Fibroblast of peridontal ligament (primary cell): ENCODE measurements around the gene PIK3C3.
"Not testable (repeated sequence)": the region's sequence is repeated elsewhere in the genome, so short reads cannot be mapped to it uniquely, and the experiment has no call there.

Experiments
- DNase-seq: peaks from one replicate; pipeline ENCODE4 v3.0.0-alpha.2; 2010; ENCODE audit errors: extremely low read depth

Gene PIK3C3

DNA sequence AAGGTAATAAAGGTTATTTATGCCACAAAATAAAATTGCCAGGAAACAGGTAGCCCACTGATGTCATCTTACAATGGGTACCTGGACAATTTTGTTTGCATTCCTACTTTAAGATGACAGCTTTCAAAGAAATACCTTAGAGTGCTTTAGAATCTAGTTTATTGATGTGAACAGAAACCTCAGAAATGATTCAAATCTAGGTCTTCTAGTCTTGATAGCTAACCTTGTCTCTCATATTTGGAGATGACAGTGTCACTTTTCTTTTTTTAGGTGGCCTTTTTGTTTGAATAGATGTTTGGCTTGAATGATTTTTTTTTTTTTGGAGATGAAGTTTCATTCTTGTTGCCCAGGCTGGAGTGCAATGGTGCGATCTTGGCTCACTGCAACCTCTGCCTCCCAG, 69.1 kb downstream of the PIK3C3 start:
- DNase-seq, result no peak

DNA sequence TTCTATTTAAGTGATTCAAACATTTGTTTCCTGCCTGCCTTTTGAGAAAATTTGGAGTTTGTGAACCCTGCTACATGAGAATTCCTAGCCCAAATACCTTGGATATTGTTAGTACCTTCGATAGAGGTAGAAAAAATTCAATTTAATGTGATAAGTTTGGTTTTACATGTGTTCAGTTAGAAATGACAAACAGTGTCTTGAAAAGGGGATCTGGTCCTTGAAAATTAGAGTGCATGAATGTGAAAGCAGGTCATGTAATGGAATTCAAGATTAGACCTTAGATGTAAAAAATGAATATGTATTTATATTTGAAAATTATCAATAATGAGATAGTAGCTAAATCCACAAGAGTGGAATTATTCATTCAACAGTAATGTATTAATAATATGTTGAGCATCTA, 70.5 kb downstream of the PIK3C3 start:
- DNase-seq, result no peak

DNA sequence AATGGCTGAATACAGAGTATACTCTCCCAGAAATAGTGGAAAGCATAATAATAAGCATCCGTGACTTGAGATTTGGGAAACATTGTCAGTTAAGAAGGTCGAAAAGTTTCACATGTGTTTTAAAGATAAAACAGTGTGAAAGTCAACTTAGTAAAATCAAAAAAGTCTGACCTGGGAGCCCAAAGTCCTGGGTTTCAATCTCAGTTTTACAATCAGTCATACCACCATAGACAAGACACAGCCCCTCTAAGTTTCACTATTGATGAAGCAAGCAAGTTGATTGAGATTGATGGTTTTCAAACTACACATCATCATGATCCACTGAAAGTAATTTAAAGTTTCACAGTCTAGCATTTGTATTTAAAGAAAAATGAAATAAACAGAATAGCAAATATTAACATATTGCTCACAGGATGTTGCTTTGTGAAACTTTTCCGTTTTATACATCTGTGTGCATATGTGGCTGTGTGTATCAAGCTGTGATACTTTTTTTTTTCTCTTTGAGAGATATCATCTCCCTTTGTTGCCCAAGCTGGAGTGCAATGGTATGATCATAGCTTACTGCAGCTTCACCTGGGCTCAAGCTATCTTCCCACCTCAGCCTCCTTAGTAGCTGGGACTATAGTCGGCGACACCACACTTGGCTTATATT, 71.1 kb downstream of the PIK3C3 start:
- DNase-seq, result no peak

DNA sequence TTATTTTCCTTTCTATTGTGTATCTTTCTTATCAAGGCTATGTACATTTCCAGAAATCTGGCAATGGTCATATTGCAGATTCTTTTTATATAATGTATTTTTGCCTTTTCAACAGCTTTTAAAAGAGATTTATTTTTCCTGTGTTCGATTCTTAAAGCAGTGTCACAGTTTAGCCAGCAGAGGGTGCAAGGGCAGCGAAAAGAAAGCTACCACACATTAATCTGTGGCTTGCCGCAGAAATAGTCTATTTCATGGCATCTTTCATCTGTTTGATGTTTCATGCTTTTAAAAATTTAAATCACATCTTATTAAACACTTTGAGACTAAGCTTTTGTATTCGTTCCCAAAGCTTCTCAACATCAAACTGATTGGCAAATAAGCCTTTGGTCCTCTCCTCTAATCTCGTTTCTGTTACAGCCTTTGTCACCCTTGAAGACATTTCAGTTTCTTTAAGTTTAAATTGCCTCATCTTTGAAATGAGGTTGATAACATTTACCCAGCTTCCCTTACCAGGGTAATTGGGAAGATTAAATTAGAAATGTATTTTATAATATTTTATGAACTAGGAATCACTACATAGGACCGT, 73.3 kb downstream of the PIK3C3 start:
- peak; percentile 65 for DNase-seq

DNA sequence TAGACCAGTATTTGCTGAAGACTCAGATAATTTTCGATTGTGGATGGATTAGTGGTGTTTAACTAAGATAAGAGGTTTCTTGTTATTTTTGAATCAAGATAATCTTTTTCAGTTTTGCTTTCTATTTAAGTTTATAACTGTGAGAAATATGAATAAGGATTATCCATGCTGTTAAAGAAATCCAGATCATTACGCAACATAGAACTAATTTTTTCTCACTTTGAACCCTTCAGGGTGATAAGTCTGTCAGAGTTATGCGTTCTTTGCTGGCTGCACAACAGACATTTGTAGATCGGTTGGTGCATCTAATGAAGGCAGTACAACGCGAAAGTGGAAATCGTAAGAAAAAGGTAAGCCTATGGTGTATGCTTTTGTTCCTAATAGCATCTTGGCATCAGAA, 74.1 kb downstream of the PIK3C3 start:
- no peak for DNase-seq

DNA sequence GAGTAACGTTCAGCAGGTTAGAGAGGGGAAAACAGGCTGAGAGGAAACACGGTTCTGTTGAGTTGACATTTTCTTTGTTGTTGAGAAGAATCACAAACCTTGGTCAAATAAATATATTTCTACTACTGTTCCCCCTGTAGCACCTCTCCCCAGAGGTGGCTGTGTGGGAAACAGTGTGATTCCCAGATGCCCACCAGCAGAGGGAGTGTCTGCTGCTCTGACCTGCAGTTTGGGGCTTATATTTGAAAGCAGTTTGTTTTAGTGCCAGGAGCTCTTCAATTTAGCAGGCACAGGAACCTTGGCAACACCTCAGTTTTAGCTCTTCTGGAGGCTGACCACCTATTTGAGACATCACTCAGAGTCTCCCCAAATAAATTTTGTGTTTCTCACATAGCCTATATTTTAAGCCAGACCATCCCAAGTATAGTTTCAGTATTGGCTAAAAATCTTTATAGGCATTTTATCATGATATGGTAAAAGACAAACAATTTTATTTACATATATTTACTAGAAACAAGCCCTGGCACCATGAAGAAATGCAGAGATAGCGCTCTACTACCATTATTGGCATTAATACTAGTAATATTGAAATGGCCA, 75.7 kb downstream of the PIK3C3 start:
- peak; percentile 23 for DNase-seq

DNA sequence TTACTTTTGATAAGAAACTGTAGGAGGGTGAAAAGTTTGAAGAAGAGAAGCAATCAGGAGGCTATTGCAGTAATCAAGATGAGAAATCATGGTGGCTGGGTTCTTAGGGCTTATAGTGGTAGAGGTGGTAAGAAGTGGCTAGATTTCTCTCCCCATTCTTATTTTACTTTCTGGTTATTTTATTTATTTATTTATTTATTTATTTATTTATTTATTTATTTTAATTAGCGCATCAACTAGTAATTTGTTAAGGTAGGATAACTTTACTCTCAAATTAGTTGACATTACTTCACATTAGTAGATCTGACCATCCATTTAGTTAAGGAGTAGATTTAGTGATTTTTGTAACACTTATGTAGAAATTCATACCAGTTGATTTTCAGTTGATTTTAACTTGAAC, 77.4 kb downstream of the PIK3C3 start:
- DNase-seq, result no peak

DNA sequence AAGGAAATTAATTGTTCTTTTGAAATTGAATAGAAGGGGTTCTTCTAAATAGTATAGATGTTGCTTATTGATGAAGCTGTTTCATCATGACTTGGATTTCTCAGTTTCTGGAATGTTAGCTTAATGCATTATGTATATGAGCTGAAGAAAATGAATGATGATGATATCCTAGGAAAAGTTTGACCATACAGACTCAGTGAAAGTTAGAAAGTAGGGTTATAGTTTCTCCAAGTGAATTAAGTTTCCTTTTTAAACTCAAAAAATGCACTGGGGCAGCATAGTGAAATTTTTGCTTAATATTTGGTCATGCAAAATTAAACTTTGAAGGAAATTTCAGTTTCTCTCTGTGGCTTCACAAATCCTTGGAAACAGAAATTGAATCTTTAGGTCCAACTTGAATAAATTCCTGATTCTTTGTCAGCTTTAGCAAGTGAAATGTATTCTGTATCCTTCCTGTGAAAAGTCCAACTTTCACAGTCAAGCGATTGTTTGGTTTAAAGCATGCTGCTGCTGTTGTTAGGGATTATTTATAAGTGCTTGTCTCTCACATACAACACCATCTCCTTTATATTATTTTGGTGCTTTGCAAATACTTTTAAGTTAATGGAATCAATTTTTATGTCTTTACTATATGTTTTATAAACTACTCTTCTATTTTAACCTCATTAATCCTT, 78.2 kb downstream of the PIK3C3 start:
- DNase-seq, result no peak

DNA sequence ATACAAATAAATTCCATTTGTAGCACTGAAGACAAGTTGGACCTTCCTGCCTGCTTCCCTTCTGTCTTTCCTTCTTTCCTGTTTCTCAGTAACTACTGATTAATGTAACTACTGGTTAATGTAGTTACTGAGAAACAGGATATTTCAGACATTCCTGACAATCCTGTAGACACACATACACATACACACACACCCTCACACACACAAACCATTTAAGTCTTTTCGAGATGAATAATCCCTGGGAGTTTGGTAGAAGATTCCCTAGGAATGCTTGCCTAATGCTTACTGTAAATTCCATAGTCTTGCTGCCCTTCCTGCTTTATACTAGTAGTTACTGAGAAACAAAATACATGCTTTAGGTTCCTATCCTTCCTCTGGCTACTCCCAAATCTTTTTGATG, 83.9 kb downstream of the PIK3C3 start:
- DNase-seq, result peak; percentile 93

DNA sequence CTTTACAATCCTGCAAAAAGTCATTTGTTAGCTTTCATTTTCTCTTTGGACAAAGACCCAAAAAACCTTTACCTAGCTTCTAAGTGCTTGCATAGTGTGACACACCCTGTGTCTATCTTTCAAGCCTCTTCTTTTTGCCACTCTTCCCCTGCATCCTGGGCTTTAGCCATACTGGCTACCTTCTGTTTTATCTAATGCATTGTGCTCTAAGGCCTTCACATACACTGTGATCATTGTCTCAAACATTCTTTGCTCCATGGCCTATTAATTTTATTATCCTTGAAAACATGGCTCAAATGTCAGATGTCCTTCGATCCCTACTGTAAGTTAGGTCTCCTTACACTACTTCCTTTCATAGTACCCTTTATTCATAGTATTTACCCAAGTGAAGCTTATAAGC, 84.4 kb downstream of the PIK3C3 start:
- no peak for DNase-seq

DNA sequence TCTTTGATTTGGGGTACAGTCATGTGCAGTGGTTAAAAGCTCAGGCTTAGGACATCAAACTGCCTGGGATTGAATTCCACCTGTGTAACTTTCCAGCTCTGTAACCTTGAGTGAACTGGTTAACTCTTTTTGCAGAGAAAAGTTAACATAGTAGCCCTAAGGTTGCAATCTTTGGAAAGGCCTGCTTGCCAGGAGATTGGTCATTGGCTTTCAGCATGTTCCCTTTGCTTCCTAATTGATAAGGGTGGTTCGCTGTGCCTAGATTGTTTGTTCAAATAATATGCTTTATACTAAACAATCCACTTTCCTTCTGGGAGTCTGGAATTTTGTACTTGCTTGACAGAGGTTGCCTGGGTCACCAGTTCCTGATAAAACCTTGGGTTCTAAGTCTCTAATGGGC, 86.8 kb downstream of the PIK3C3 start:
- DNase-seq, result no peak

DNA sequence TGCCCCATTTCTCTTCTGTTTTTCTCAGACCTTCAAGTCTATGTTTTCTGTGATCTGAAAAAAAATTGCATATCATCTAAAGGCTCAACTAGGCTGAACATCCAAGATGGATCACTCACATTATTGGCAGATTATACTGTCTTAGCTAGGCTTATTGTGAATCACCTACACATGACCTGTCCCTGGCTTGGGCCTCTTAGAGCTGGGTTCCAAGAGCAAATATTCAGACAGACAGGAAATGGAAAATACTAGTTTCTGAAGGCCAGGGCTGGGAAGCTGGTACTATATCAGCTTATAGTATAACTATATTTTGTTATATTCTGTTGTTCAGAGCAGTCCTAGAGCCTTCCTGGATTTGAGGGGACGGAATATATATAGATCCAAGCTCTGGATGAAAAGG, 90.3 kb downstream of the PIK3C3 start:
- no peak for DNase-seq

DNA sequence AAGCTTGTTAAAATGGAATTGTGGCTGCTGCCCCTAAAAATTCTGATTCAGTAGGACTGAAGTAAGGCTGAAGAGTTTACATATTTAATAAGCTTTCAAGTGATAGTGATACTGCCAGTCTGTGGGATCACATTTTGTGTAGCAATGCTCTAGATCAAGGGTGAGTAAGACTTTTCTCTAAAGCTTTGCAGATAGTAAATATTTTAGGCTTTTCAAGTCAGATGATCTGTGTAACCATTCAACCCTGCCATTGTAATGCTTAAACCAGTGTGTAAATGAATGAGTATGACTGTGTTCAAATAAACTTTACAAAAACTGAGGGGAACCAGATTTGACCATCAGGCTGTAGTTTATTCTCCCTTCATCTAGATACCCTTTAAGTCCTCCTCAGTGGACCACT, 92.7 kb downstream of the PIK3C3 start:
- peak; percentile 57 for DNase-seq

DNA sequence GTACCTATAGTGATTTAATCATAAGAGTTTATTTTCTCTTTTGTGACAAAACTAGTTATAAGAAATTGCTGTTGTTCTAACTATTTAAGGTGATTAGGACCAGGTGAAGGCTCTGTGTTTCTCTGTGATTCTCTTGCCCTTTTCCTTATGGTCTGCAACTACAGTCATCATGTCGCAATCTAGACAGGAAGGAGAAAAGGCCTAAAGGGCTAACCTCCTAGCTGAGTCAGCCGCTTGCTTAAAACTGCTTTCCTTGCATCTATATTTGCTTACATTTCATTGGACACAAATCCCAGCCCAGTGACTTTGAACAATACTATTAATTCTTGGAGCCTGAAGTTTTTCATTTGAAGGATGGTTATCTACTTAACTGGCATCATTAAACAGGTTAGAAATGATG, 93.1 kb downstream of the PIK3C3 start:
- DNase-seq, result peak; percentile 88

DNA sequence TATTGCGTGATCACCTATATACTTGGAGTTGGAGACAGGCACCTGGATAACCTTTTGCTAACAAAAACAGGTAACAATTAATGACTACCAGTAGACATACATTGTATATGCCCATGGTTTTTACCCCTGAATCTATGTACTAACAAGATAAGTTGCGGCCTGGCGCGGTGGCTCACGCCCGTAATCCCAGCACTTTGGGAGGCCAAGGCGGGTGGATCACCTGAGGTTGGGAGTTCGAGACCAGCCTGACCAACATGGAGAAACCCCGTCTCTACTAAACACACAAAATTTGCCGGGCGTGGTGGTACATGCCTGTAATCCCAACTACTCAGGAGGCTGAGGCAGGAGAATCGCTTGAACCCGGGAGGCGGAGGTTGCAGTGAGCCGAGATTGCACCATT, 94.5 kb downstream of the PIK3C3 start:
- not testable (repeated sequence) for DNase-seq

DNA sequence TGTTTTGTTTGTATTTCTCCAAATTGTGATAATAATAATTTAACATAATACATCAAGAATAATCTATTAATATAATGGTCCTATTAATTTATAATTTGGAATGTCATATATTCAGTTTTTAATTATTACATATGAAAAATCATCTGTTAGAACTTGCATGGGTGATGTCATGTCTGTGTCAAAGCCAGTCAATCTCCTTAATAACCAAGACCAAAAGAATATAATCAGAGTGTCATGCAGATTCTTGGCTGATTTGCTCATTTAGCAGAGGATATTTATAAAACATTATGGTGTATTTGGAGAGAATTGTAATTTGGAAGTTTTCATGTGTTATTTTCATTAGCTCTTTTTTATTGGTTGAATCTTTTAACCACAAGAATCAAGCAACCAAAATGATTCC, 96.4 kb downstream of the PIK3C3 start:
- DNase-seq, result no peak

DNA sequence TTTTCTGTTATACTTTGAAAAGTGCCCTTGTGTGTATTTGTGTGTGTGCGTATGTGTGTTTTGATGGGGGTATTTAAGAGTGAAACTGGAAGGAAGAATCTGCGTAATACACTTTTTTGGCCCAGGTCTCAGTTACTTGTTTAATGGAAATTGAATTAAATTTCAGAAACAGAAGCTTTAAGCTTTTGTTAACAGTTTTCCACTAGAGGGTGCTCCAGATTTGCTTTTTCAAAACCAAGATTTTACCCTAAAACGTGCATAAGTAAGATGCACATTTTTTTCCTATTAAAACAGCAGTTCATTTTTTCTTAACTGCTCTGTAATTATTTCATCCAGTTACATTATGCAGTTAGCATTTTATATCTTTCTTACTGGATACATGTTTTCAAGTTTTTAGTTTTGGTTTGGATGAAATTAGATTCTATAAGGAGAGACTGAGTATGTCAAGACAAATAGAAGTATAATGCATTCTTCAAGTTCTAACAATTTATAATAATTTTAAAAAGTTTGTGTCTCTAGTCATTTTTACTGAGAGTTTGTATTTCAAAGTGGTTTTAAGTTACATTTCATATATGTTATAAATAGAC, 97.2 kb downstream of the PIK3C3 start:
- peak; percentile 79 for DNase-seq

DNA sequence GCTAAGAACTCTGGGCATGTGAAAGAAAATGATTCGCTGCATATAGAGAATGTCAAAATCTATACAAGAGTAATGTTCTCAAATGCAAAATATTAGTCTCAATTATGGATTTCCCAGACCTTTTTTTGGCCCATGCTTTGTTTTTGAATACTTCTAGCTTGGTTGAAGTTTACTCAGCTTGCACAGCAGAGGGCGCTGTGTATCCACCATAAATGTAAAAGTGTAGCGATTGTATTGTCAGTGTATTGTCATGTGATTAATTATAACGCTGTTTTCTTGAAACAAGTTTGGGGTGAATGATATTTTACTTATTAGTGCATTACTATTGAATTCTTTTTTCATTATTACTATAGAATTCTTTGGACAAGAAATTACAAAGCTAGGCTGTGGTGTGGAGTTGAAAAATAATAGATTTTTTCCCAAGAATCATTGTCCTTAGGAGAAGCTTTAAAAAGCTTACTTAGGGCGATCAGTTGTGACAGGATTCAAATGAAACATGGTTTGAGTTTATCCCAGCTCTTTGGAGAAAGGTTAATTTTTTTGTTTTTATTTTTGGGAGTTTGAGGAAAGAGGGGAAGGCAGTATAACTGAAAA, 98.3 kb downstream of the PIK3C3 start:
- peak; percentile 78 for DNase-seq

DNA sequence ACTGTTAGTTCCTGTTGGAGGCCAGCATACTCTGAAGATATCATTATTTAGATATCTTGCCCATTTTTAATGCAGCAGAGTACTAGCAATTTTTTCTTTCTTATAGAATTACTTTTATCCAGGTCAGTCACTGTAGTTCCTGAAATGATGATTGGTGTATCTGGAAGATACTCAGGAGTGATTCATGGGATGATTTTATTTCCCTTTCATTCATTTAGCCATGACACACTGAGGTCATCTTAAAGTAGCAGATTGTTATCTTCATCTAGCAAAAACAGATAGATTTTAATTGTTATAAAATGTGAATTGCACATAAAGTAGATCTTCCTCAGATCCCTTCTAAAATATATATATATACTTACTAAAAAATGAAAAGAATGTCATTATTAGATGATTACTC, 109.1 kb downstream of the PIK3C3 start:
- no peak for DNase-seq

DNA sequence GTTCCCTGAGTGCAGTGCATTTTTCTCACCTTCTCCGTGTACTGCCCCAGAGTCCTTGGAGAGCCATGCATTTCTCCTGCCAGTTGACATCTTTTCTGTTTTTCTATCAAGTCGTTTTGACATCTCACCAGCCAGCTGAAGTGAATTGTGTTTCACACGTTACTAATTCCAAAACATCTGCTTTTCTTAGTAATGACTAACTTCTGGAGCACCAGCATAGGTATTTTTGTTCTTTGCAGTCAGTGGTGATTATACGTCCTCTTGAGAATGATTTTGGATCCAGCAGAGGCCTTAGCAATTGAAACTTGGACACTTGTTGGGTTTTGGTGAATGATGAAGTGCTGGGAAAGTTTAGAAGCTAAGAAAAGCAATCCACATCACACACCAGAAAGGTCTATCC, 112.5 kb downstream of the PIK3C3 start:
- no peak for DNase-seq

DNA sequence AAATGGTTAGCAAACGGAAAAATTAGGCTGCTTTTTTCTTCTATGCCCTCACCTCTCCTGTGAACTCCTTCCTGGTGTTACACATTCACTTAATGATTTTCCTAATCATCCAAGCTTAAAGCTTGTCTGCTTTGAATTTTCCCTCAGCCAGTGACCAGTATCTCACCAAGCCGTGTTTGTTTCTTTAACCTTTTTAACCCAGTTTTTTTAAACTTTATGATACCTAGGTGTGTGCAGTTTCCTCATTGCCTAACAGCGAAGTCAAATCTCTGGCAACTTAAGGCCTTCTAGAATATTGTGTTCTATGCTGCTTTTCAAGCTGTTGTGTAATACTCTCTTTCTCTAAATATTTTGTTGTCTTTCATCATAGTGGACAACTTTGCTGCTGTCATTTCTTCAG, 113.0 kb downstream of the PIK3C3 start:
- DNase-seq, result no peak

DNA sequence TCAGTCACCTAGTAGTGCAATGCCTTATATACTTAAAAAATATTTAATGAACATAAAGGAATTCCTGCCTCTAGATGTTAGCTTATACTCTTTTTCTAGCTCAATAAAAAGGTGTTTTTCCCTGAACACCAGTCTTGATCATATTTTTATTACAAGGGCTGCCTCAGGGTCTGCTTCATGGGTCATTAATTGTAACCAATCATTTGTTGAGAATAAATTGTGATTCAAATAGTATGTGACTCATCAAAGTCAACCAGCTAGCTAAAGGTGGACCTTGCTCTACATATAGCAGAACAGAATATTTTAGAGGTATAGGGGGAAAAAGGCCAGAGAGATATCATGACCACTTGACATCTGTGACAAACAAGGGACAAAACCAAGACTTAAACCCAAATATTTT, 114.0 kb downstream of the PIK3C3 start:
- no peak for DNase-seq
